K562 (cell line): ENCODE measurements around the gene RUVBL1. TPM values are rescaled to one million over a fixed set of nuclear protein-coding genes. Genes with fewer than 3 reads are reported as not detected.

Experiments used
- ATAC-seq: fragments of 200-7000 bp; cut with Tn5 transposase; 3 replicates; pipeline ENCODE4 v1.9.1; 2020; ENCODE audit warnings: moderate library complexity
- BruUV-seq: library from RNA; stranded (reverse); fragments of 400-500 nt; replicated peaks from 2 replicates; lab custom pipeline; 2021; lab: Mats Ljungman, UMichigan
- CTCF ChIA-PET: fragments of 300-600 bp; formaldehyde crosslinking; extraction: SDS; loops from one replicate; lab custom pipeline; 2021; ENCODE audit warnings: low intra/inter-chr PET ratio; lab: Yijun Ruan, JAX
- POLR2A ChIA-PET: fragments of 300-600, 350-650 bp; sonication (Branson Sonifier 250); formaldehyde crosslinking; extraction: SDS; loops from one replicate; lab custom pipeline; 2021; ENCODE audit warnings: antibody characterized with exemption, inconsistent platforms; lab: Yijun Ruan, JAX
- DNase-seq, 4 experiments: peaks; one replicate each; pipeline versions ENCODE4 v3.0.0 to v3.0.0-alpha.2; 2011 to 2018; ENCODE audit warnings: low spot score in 3 of 4, mixed read lengths in 3 of 4; ENCODE audit errors: extremely low read depth in 1 of 4
- FAIRE-seq: peaks from 2 replicates; lab custom pipeline; 2011; peaks lifted over from hg19 to GRCh38; lab: Jason Lieb, UNC
- H2AFZ ChIP-seq: 2 replicates; pipeline ENCODE4 v1.6.0; 2011; ENCODE audit warnings: low read depth, low read length, control low read depth, inconsistent platforms
- H3K27ac ChIP-seq: fragments of 200-600 bp; 3 replicates; pipeline ENCODE4 v1.8.0; 2011; ENCODE audit warnings: low read depth, mild to moderate bottlenecking, control low read depth, inconsistent platforms, low read length, moderate library complexity, mixed read lengths; ENCODE audit errors: extremely low read depth
- H3K27me3 ChIP-seq, 2 experiments: fragments of 300-600 bp in 1 of 2; 2 replicates in 1 of 2; 3 replicates in 1 of 2; pipeline versions ENCODE4 v1.6.0 to v1.8.0; 2011; ENCODE audit warnings: inconsistent platforms in 2 of 2, low read length in 2 of 2, mild to moderate bottlenecking in 1 of 2, mixed read lengths in 1 of 2, moderate library complexity in 1 of 2; ENCODE audit not compliant: control insufficient read depth in 2 of 2, insufficient read depth in 2 of 2
- H3K36me3 ChIP-seq: fragments of 300-600 bp; 3 replicates; pipeline ENCODE4 v1.8.0; 2011; ENCODE audit warnings: mild to moderate bottlenecking, low read length, inconsistent platforms; ENCODE audit not compliant: control insufficient read depth, insufficient read depth
- H3K4me1 ChIP-seq, 2 experiments: fragments of 200-600 bp in 1 of 2; replicated peaks in 1 of 2; 2 replicates in 1 of 2; 3 replicates in 1 of 2; pipeline versions ENCODE4 v1.5.1 to v1.8.0; 2011; ENCODE audit warnings: inconsistent platforms in 2 of 2, low read length in 2 of 2, mild to moderate bottlenecking in 1 of 2, mixed read lengths in 1 of 2, moderate library complexity in 1 of 2; ENCODE audit not compliant: control insufficient read depth in 2 of 2, insufficient read depth in 2 of 2
- H3K4me2 ChIP-seq: 2 replicates; pipeline ENCODE4 v1.6.1; 2011; ENCODE audit warnings: low read length, control low read depth, inconsistent platforms, mixed read lengths; ENCODE audit not compliant: insufficient read depth
- H3K4me3 ChIP-seq: fragments of 200-600 bp; sonication (generic), shearing (Covaris generic); 2 replicates; pipeline ENCODE4 v1.5.1; 2016; ENCODE audit warnings: control low read depth, inconsistent platforms
- H3K79me2 ChIP-seq: fragments of 200-600 bp; 3 replicates; pipeline ENCODE4 v1.8.0; 2011; ENCODE audit warnings: low read length, inconsistent platforms; ENCODE audit not compliant: control insufficient read depth, insufficient read depth
- H3K9ac ChIP-seq, 2 experiments: 2 replicates each; pipeline versions ENCODE4 v1.6.0 to v1.6.1; 2011; ENCODE audit warnings: low read depth in 2 of 2, low read length in 2 of 2, control low read depth in 1 of 2, inconsistent platforms in 1 of 2, mild to moderate bottlenecking in 1 of 2, mixed read lengths in 1 of 2; ENCODE audit not compliant: insufficient read depth in 1 of 2
- H3K9me1 ChIP-seq: one replicate; pipeline ENCODE4 v1.6.0; 2011; ENCODE audit warnings: inconsistent platforms, mild to moderate bottlenecking, low read length, moderate library complexity; ENCODE audit not compliant: control insufficient read depth, insufficient read depth
- H3K9me3 ChIP-seq: replicated peaks from 2 replicates; pipeline ENCODE4 v1.5.1; 2011; ENCODE audit warnings: low read depth, low read length, inconsistent platforms; ENCODE audit not compliant: control insufficient read depth, insufficient read depth
- H4K20me1 ChIP-seq: replicated peaks from 2 replicates; pipeline ENCODE4 v1.6.1; 2011; ENCODE audit warnings: low read length, inconsistent platforms, mixed read lengths; ENCODE audit not compliant: control insufficient read depth, insufficient read depth
- CBX2 ChIP-seq: fragments of 200-600 bp; sonication (generic); IDR thresholded peaks from one replicate; pipeline ENCODE4 v1.6.1; 2012; ENCODE audit warnings: mild to moderate bottlenecking, low read length, inconsistent platforms; ENCODE audit not compliant: insufficient read depth, poor library complexity, severe bottlenecking
- CSDE1 ChIP-seq, 2 experiments: fragments of 450-650 bp; IDR thresholded peaks; 2 replicates each; pipeline ENCODE4 v1.6.1; 2016; ENCODE audit warnings: mild to moderate bottlenecking in 1 of 2
- GTF2F1 ChIP-seq: IDR thresholded peaks from 2 replicates; pipeline ENCODE4 v1.6.1; 2011; ENCODE audit warnings: low read depth, low read length, improper control_type of control experiment
- HINFP ChIP-seq: fragments of 450-650 bp; conservative IDR thresholded peaks from 2 replicates; pipeline ENCODE4 v1.6.1; 2016; ENCODE audit warnings: missing genetic modification characterization, low read depth, mild to moderate bottlenecking, control low read depth, missing compliant biosample characterization
- PHTF2 ChIP-seq: fragments of 250-450 bp; sonication (Bioruptor Pico); IDR thresholded peaks from 2 replicates; pipeline ENCODE4 v1.5.0; 2021; ENCODE audit warnings: mild to moderate bottlenecking
- SOX6 ChIP-seq: fragments of 450-650 bp; IDR thresholded peaks from 2 replicates; pipeline ENCODE4 v1.6.1; 2014; ENCODE audit warnings: mild to moderate bottlenecking
- ZEB2 ChIP-seq: fragments of 450-650 bp; IDR thresholded peaks from 2 replicates; pipeline ENCODE4 v1.6.1; 2016
- WGBS: fragments of 100-300 bp; shearing (Covaris generic); methylation state at CpG from one replicate; pipeline ENCODE4 v1.1.6; 2016; ENCODE audit warnings: low coverage, mixed read lengths; ENCODE audit not compliant: insufficient coverage; ENCODE audit errors: missing lambda C conversion rate; 5-methylcytosine and 5-hydroxymethylcytosine counted together
- in situ Hi-C: fragments of 300-500 bp; cut with MboI; formaldehyde crosslinking; loops from 4 replicates; pipeline ENCODE4 v1.15.0; 2018; ENCODE audit warnings: inconsistent platforms, mixed read lengths
- intact Hi-C: fragments of 100-400 bp; cut with micrococcal nuclease; formaldehyde crosslinking; loops from 2 replicates; pipeline ENCODE4 v1.14.2; 2022
- polyA plus RNA-seq, 8 experiments: library from polyadenylated mRNA; depleted of rRNA in 4 of 8; stranded (reverse) in 5 of 8; unstranded in 3 of 8; fragments of >200 nt; fragmentation: Nextera tagmentation in 2 of 8; fragmentation: Illumina TruSeq in 1 of 8; extraction: Ambion mirVana in 2 of 8; extraction: Trizol in 1 of 8; gene quantifications; 2 replicates each; pipeline versions ENCODE4 v1.2.1 to v1.2.3, GENCODE V29; 2011 to 2014; ENCODE audit warnings: inconsistent platforms in 1 of 8, missing spikeins in 1 of 8
- total RNA-seq, 7 experiments: library from RNA; depleted of rRNA in 6 of 7; stranded (reverse); fragments of >200 nt in 6 of 7; fragmentation: Illumina TruSeq in 2 of 7; extraction: Trizol in 2 of 7; gene quantifications; 2 replicates each; pipeline versions ENCODE4 v1.2.1 to v1.2.3, GENCODE V29; 2011 to 2021; ENCODE audit warnings: low replicate concordance in 1 of 7
- TF ChIP-seq, protein P1 (sequence below), 2 experiments: fragments of 450-650 bp; IDR thresholded peaks; 2 replicates each; pipeline ENCODE4 v1.6.1; 2018; ENCODE audit warnings: mild to moderate bottlenecking in 2 of 2, low read depth in 1 of 2; ENCODE audit not compliant: partially characterized antibody in 2 of 2
- TF ChIP-seq, protein P2 (sequence below): sonication (generic); formaldehyde crosslinking; IDR thresholded peaks from 2 replicates; pipeline ENCODE4 v1.8.0; 2022; ENCODE audit warnings: mild to moderate bottlenecking, missing genetic modification reagents
- TF ChIP-seq, protein P3 (sequence below): sonication (generic); formaldehyde crosslinking; IDR thresholded peaks from 2 replicates; pipeline ENCODE4 v1.8.0; 2022; ENCODE audit warnings: missing genetic modification reagents, mild to moderate bottlenecking, borderline replicate concordance
- TF ChIP-seq, protein P4 (sequence below): fragments of 150-350 bp; conservative IDR thresholded peaks from 2 replicates; pipeline ENCODE4 v1.6.1; 2014; ENCODE audit warnings: low read length

The RUVBL1 gene
- total and polyA plus RNA-seq, 9 of the 15 experiments (the other 6 are each of a cell fraction or from before 2014, with no cell fraction given): 20.7 to 147 (median 113) TPM

GRCh38 chr3:128040041-128040440, 83.6 kb downstream of the RUVBL1 start:
- no peak overlapping the region for H3K4me3 ChIP-seq
- H3K4me2 ChIP-seq: no peak overlapping the region
- H3K36me3 ChIP-seq: no peaks in the 10 kb centered on the region
- no peaks in the 10 kb centered on the region for H3K9me1 ChIP-seq
- no TSS peak for BruUV-seq
- no peaks in the 10 kb centered on the region for H3K9me3 ChIP-seq
- no peak for DNase-seq
- ChIA-PET CTCF (no interaction called here), POLR2A (no interaction called here)
- intact Hi-C loops (no loop called here), in situ Hi-C loops (no loop called here)
- no peaks in the 10 kb centered on the region for H4K20me1 ChIP-seq
- H3K79me2 ChIP-seq: no peaks in the 10 kb centered on the region
- WGBS: 0% methylated on average over 3 of the region's 3 CpGs
- no peak for FAIRE-seq
- H3K27me3 ChIP-seq: peaks cover 0 to 11% of the 10 kb centered on the region in 2 experiments; a peak in 3 of 5 replicates
- H3K9ac ChIP-seq: no peak overlapping the region
- no peak overlapping the region for H3K27ac ChIP-seq
- H2AFZ ChIP-seq: no peak overlapping the region
- no peaks in the 10 kb centered on the region for H3K4me1 ChIP-seq
- ATAC-seq: no peak
- TF ChIP-seq GTF2F1: no peak
- TF ChIP-seq, protein P1, sequence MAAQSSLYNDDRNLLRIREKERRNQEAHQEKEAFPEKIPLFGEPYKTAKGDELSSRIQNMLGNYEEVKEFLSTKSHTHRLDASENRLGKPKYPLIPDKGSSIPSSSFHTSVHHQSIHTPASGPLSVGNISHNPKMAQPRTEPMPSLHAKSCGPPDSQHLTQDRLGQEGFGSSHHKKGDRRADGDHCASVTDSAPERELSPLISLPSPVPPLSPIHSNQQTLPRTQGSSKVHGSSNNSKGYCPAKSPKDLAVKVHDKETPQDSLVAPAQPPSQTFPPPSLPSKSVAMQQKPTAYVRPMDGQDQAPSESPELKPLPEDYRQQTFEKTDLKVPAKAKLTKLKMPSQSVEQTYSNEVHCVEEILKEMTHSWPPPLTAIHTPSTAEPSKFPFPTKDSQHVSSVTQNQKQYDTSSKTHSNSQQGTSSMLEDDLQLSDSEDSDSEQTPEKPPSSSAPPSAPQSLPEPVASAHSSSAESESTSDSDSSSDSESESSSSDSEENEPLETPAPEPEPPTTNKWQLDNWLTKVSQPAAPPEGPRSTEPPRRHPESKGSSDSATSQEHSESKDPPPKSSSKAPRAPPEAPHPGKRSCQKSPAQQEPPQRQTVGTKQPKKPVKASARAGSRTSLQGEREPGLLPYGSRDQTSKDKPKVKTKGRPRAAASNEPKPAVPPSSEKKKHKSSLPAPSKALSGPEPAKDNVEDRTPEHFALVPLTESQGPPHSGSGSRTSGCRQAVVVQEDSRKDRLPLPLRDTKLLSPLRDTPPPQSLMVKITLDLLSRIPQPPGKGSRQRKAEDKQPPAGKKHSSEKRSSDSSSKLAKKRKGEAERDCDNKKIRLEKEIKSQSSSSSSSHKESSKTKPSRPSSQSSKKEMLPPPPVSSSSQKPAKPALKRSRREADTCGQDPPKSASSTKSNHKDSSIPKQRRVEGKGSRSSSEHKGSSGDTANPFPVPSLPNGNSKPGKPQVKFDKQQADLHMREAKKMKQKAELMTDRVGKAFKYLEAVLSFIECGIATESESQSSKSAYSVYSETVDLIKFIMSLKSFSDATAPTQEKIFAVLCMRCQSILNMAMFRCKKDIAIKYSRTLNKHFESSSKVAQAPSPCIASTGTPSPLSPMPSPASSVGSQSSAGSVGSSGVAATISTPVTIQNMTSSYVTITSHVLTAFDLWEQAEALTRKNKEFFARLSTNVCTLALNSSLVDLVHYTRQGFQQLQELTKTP (IDR thresholded peaks at IDR 0.05; ENCODE audit: low read depth in 1 of 2, partially characterized antibody in 2 of 2): no peak
- TF ChIP-seq, protein P2, sequence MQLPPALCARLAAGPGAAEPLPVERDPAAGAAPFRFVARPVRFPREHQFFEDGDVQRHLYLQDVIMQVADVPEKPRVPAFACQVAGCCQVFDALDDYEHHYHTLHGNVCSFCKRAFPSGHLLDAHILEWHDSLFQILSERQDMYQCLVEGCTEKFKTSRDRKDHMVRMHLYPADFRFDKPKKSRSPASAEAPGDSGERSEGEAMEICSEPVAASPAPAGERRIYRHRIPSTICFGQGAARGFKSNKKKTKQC (CRISPR knock-in tag): no peak
- TF ChIP-seq PHTF2 (CRISPR knock-in tag): no peak
- TF ChIP-seq CSDE1 (IDR thresholded peaks at IDR 0.05): no peak
- TF ChIP-seq, protein P3, sequence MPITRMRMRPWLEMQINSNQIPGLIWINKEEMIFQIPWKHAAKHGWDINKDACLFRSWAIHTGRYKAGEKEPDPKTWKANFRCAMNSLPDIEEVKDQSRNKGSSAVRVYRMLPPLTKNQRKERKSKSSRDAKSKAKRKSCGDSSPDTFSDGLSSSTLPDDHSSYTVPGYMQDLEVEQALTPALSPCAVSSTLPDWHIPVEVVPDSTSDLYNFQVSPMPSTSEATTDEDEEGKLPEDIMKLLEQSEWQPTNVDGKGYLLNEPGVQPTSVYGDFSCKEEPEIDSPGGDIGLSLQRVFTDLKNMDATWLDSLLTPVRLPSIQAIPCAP (CRISPR knock-in tag): no peak
- TF ChIP-seq, protein P4, sequence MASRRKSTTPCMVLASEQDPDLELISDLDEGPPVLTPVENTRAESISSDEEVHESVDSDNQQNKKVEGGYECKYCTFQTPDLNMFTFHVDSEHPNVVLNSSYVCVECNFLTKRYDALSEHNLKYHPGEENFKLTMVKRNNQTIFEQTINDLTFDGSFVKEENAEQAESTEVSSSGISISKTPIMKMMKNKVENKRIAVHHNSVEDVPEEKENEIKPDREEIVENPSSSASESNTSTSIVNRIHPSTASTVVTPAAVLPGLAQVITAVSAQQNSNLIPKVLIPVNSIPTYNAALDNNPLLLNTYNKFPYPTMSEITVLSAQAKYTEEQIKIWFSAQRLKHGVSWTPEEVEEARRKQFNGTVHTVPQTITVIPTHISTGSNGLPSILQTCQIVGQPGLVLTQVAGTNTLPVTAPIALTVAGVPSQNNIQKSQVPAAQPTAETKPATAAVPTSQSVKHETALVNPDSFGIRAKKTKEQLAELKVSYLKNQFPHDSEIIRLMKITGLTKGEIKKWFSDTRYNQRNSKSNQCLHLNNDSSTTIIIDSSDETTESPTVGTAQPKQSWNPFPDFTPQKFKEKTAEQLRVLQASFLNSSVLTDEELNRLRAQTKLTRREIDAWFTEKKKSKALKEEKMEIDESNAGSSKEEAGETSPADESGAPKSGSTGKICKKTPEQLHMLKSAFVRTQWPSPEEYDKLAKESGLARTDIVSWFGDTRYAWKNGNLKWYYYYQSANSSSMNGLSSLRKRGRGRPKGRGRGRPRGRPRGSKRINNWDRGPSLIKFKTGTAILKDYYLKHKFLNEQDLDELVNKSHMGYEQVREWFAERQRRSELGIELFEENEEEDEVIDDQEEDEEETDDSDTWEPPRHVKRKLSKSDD: no peak
- no peak for TF ChIP-seq CBX2
- TF ChIP-seq ZEB2: no peak
- TF ChIP-seq SOX6: no peak
- TF ChIP-seq HINFP (tag): no peak
